GM12878 (cell line): ENCODE data around the gene DTD2. TPM values are rescaled to one million over a fixed set of nuclear protein-coding genes. Genes with fewer than 3 reads are reported as not detected.
"Not testable (repeated sequence)": the region's sequence is repeated elsewhere in the genome, so short reads cannot be mapped to it uniquely, and the experiment has no call there.

Experiments
- ATAC-seq: fragments of 200-7000 bp; cut with Tn5 transposase; 3 replicates; pipeline ENCODE4 v1.9.1; 2020; ENCODE audit warnings: mild to moderate bottlenecking, moderate library complexity
- BruUV-seq: library from RNA; stranded (reverse); fragments of 400-500 nt; replicated peaks from 2 replicates; lab custom pipeline; 2021; lab: Mats Ljungman, UMichigan
- CTCF ChIA-PET: fragments of 300-600 bp; sonication (Branson Sonifier 250); formaldehyde crosslinking; extraction: SDS; loops from one replicate; lab custom pipeline; 2021; ENCODE audit warnings: inconsistent platforms; lab: Yijun Ruan, JAX
- POLR2A ChIA-PET: fragments of 350-600 bp; formaldehyde crosslinking; extraction: SDS; loops from one replicate; lab custom pipeline; 2021; ENCODE audit warnings: inconsistent platforms; lab: Charles Lee
- RAD21 ChIA-PET: fragments of 300-600 bp; sonication (Branson Sonifier 250); formaldehyde crosslinking; loops from one replicate; lab custom pipeline; 2023; ENCODE audit warnings: antibody characterized with exemption; ENCODE audit not compliant: unreplicated experiment; lab: Charles Lee
- SMC1A ChIA-PET: fragments of 300-600 bp; sonication (Branson Sonifier 250); formaldehyde crosslinking; loops from one replicate; lab custom pipeline; 2023; ENCODE audit not compliant: unreplicated experiment, uncharacterized antibody; lab: Charles Lee
- DNase-seq: peaks from one replicate; pipeline ENCODE4 v3.0.0-alpha.2; 2011; ENCODE audit warnings: low read depth, low spot score
- FAIRE-seq: peaks from 3 replicates; lab custom pipeline; 2011; peaks lifted over from hg19 to GRCh38; lab: Jason Lieb, UNC
- H2AFZ ChIP-seq: 2 replicates; pipeline ENCODE4 v1.6.0; 2011; ENCODE audit warnings: low read depth, low read length, control low read depth; ENCODE audit not compliant: control insufficient read depth
- H3K27ac ChIP-seq: 2 replicates; pipeline ENCODE4 v1.5.1; 2011; ENCODE audit warnings: control low read depth; ENCODE audit not compliant: control insufficient read depth, insufficient read depth
- H3K27me3 ChIP-seq, 2 experiments: replicated peaks in 1 of 2; 2 replicates each; pipeline versions ENCODE4 v1.6.0 to v1.6.1; 2011; ENCODE audit warnings: low read length in 1 of 2; ENCODE audit not compliant: control insufficient read depth in 2 of 2, insufficient read depth in 2 of 2
- H3K36me3 ChIP-seq, 2 experiments: 2 replicates each; pipeline ENCODE4 v1.5.1; 2011; ENCODE audit warnings: low read length in 1 of 2; ENCODE audit not compliant: control insufficient read depth in 2 of 2, insufficient read depth in 2 of 2
- H3K4me1 ChIP-seq: 2 replicates; pipeline ENCODE4 v1.6.1; 2011; ENCODE audit warnings: mild to moderate bottlenecking, low read length, moderate library complexity, mixed read lengths; ENCODE audit not compliant: control insufficient read depth, insufficient read depth
- H3K4me2 ChIP-seq: 2 replicates; pipeline ENCODE4 v1.6.0; 2011; ENCODE audit warnings: control low read depth; ENCODE audit not compliant: control insufficient read depth, insufficient read depth
- H3K4me3 ChIP-seq: fragments of 200-600 bp; sonication (generic); 2 replicates; pipeline ENCODE4 v1.5.1; 2016
- H3K79me2 ChIP-seq: 2 replicates; pipeline ENCODE4 v1.6.0; 2011; ENCODE audit warnings: low read length; ENCODE audit not compliant: control insufficient read depth, insufficient read depth
- H3K9ac ChIP-seq: 2 replicates; pipeline ENCODE4 v1.8.0; 2011; ENCODE audit warnings: low read length, control low read depth, mixed read lengths; ENCODE audit not compliant: control insufficient read depth, insufficient read depth
- H3K9me3 ChIP-seq: replicated peaks from 3 replicates; pipeline ENCODE4 v1.5.1; 2011; ENCODE audit warnings: mild to moderate bottlenecking, low read length; ENCODE audit not compliant: control insufficient read depth, insufficient read depth
- H4K20me1 ChIP-seq: 2 replicates; pipeline ENCODE4 v1.6.0; 2011; ENCODE audit not compliant: control insufficient read depth, insufficient read depth
- FOXK2 ChIP-seq: fragments of 450-650 bp; IDR thresholded peaks from 2 replicates; pipeline ENCODE4 v1.6.1; 2017; ENCODE audit warnings: mild to moderate bottlenecking, moderate library complexity
- LARP7 ChIP-seq: fragments of 450-650 bp; IDR thresholded peaks from 2 replicates; pipeline ENCODE4 v1.6.1; 2017; ENCODE audit warnings: mild to moderate bottlenecking
- NRF1 ChIP-seq: conservative IDR thresholded peaks from 2 replicates; pipeline ENCODE4 v1.6.1; 2011; ENCODE audit warnings: mild to moderate bottlenecking, low read depth, low read length, improper control_type of control experiment
- RBBP5 ChIP-seq: fragments of 200-600 bp; sonication (generic); conservative IDR thresholded peaks from 2 replicates; pipeline ENCODE4 v1.6.1; 2016
- TCF7 ChIP-seq: IDR thresholded peaks from 2 replicates; pipeline ENCODE4 v1.6.1; 2014; ENCODE audit warnings: antibody characterized with exemption, borderline replicate concordance
- WGBS: methylation state at CpG from one replicate; pipeline ENCODE4 v1.1.6; 2016; ENCODE audit warnings: low lambda C conversion rate; ENCODE audit not compliant: insufficient replicate concordance, insufficient coverage; ENCODE audit errors: missing lambda C conversion rate; 5-methylcytosine and 5-hydroxymethylcytosine counted together
- in situ Hi-C: fragments of 300-500 bp; cut with MboI; formaldehyde crosslinking; loops from 9 replicates; pipeline ENCODE4 v1.14.3; 2018; ENCODE audit warnings: mixed read lengths
- intact Hi-C: fragments of 100-400 bp; cut with micrococcal nuclease; formaldehyde crosslinking; loops from one replicate; pipeline ENCODE4 v1.14.2; 2022; ENCODE audit not compliant: unreplicated experiment
- polyA plus RNA-seq, 11 experiments: library from polyadenylated mRNA; depleted of rRNA in 4 of 11; unstranded in 6 of 11; stranded (reverse) in 5 of 11; fragments of >200 nt; fragmentation: Nextera tagmentation in 4 of 11; fragmentation: Illumina TruSeq in 1 of 11; extraction: Ambion mirVana in 4 of 11; extraction: Trizol in 1 of 11; gene quantifications; 1 replicate in 1 of 11; 2 replicates in 10 of 11; pipeline versions ENCODE4 v1.2.1 to v1.2.3, GENCODE V29; 2011 to 2016; ENCODE audit warnings: inconsistent platforms in 2 of 11, missing spikeins in 2 of 11, low read depth in 1 of 11
- total RNA-seq, 4 experiments: library from RNA; depleted of rRNA in 3 of 4; stranded (reverse); fragments of >200 nt in 3 of 4; fragmentation: Illumina TruSeq in 1 of 4; extraction: Trizol in 1 of 4; gene quantifications; 2 replicates each; pipeline versions ENCODE4 v1.2.1 to v1.2.3, GENCODE V29; 2013 to 2021

DTD2 gene
- total and polyA plus RNA-seq, 10 of the 15 experiments (the other 5 are each of a cell fraction or from before 2014, with no cell fraction given): 4.5 to 32.8 (median 15.9) TPM

GRCh38 chr14:31462450-31462849, 5.1 kb upstream of the DTD2 start:
- H3K4me2 ChIP-seq, H3K4me1 ChIP-seq, H3K79me2 ChIP-seq, FAIRE-seq, H3K36me3 ChIP-seq, ATAC-seq, H2AFZ ChIP-seq, in situ Hi-C loops, BruUV-seq, H3K27ac ChIP-seq, H3K9me3 ChIP-seq, H3K9ac ChIP-seq, intact Hi-C loops, H4K20me1 ChIP-seq, H3K27me3 ChIP-seq, POLR2A ChIA-PET, DNase-seq, H3K4me3 ChIP-seq: not testable (repeated sequence)
- ChIA-PET RAD21 (interaction anchor here (1.4 kb wide), 1 partner anchor 11 kb away, joined by 4 read pairs; no protein-coding TSS in a partner anchor), SMC1A (interaction anchor here (0.6 to 1.1 kb wide), 5 partner anchors 9 to 201 kb away, joined by 3 to 4 read pairs (median 3); no protein-coding TSS in a partner anchor), CTCF (interaction anchor here (1.1 to 1.2 kb wide), 3 partner anchors 10 to 792 kb away, joined by 3 to 7 read pairs (median 4); no protein-coding TSS in a partner anchor)
- WGBS: 85% methylated on average over 2 of the region's 2 CpGs

GRCh38 chr14:31461545-31461944, 4.2 kb upstream of the DTD2 start:
- Histone ChIP-seq H3K4me2 (no peak overlapping the region), H3K4me3 (no peak overlapping the region), H2AFZ (peak overlapping the region; percentile 29; the same call in 1 of the 2 replicates), H3K9me3 (no peaks in the 10 kb centered on the region), H3K9ac (no peak overlapping the region), H3K79me2 (peaks cover 6% of the 10 kb centered on the region), H3K36me3 (no peaks in the 10 kb centered on the region), H3K27ac (no peak overlapping the region), H4K20me1 (no peaks in the 10 kb centered on the region), H3K4me1 (no peaks in the 10 kb centered on the region; the same call in 1 of the 2 replicates), H3K27me3 (no peaks in the 10 kb centered on the region)
- FAIRE-seq (no peak), ATAC-seq (no peak), DNase-seq (no peak)
- ChIA-PET POLR2A (no interaction called here), SMC1A (interaction anchor here (1.1 kb wide), 1 partner anchor 24 kb away, joined by 3 read pairs; no protein-coding TSS in a partner anchor), RAD21 (no interaction called here), CTCF (interaction anchor here (1.1 to 1.2 kb wide), 2 partner anchors 783 to 793 kb away, joined by 3 to 4 read pairs; no protein-coding TSS in a partner anchor)
- BruUV-seq: no TSS peak
- intact Hi-C loops: no loop called here
- TF ChIP-seq RBBP5 (no peak), LARP7 (no peak), FOXK2 (0 out of 2 replicates have a peak, but pooled peaks have one; percentile 35), NRF1 (no peak), TCF7 (no peak)
- in situ Hi-C loops: no loop called here
- 63% methylated on average over 3 of the region's 3 CpGs for WGBS
